ENCODE measurements around the gene SEMA3F. TPM values are rescaled to one million over a fixed set of nuclear protein-coding genes. Genes with fewer than 3 reads are reported as not detected.

The SEMA3F gene
- total and polyA plus RNA-seq, 8 donors = 1.4 to 8.8 (median 4.9) TPM

- no peaks in the 10 kb centered on the region for H3K27me3 ChIP-seq
- no peak overlapping the region for H3K27ac ChIP-seq
- H3K36me3 ChIP-seq = no peaks in the 10 kb centered on the region
- H3K4me3 ChIP-seq = no peak overlapping the region
- DNase-seq (no peak), FAIRE-seq (no peak), ATAC-seq (no peak)
- intact Hi-C loops (cut with DNase I) = no loop called here
- WGBS, 2 donors = 81 to 84% methylated on average over 2 of the region's 2 CpGs
- TF ChIP-seq, protein P1, sequence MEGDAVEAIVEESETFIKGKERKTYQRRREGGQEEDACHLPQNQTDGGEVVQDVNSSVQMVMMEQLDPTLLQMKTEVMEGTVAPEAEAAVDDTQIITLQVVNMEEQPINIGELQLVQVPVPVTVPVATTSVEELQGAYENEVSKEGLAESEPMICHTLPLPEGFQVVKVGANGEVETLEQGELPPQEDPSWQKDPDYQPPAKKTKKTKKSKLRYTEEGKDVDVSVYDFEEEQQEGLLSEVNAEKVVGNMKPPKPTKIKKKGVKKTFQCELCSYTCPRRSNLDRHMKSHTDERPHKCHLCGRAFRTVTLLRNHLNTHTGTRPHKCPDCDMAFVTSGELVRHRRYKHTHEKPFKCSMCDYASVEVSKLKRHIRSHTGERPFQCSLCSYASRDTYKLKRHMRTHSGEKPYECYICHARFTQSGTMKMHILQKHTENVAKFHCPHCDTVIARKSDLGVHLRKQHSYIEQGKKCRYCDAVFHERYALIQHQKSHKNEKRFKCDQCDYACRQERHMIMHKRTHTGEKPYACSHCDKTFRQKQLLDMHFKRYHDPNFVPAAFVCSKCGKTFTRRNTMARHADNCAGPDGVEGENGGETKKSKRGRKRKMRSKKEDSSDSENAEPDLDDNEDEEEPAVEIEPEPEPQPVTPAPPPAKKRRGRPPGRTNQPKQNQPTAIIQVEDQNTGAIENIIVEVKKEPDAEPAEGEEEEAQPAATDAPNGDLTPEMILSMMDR (IDR thresholded peaks at IDR 0.05) = no peak
- H3K4me1 ChIP-seq = no peaks in the 10 kb centered on the region
- no peaks in the 10 kb centered on the region for H3K9me3 ChIP-seq
Observed at GRCh38 chr3:50147447-50147846, 7.7 kb upstream of the SEMA3F start.

- intact Hi-C loops (cut with DNase I) = no loop called here
- ATAC-seq = no peak
- Histone ChIP-seq H3K4me3 (no peak overlapping the region), H3K27ac (no peak overlapping the region), H3K27me3 (no peaks in the 10 kb centered on the region), H3K9me3 (no peaks in the 10 kb centered on the region), H3K4me1 (no peaks in the 10 kb centered on the region), H3K36me3 (no peaks in the 10 kb centered on the region)
- DNase-seq = no peak
- no peak for FAIRE-seq
- WGBS, 2 donors = 65 to 70% methylated on average over 6 of the region's 6 CpGs
- TF ChIP-seq, protein P1 (IDR thresholded peaks at IDR 0.05) = no peak
Observed at GRCh38 chr3:50147861-50148260, 7.3 kb upstream of the SEMA3F start.

DNA sequence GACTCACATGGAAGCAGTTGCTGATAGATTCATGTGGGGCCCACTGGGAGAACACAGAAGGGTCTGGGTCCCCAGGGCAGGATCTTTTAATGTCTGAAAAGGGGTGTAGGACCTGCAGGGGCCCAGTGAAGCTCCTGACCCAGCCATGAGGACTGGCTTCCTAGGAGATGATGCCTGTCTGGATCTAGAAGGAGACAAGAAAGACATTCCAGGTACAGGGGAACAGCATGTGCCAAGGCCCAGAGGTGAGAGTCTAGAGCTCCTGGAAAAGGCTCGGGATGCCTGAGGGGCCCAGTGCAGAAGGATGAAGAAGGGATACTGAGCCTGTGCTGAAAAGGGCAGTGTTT lies 4.7 kb upstream of the SEMA3F start:
- H3K9me3 ChIP-seq = no peaks in the 10 kb centered on the region
- no peaks in the 10 kb centered on the region for H3K36me3 ChIP-seq
- ATAC-seq (no peak), DNase-seq (no peak), FAIRE-seq (no peak)
- WGBS, 2 donors = 90 to 95% methylated on average over 1 of the region's 1 CpG
- no peaks in the 10 kb centered on the region for H3K27me3 ChIP-seq
- intact Hi-C loops (cut with DNase I) = no loop called here
- H3K4me3 ChIP-seq = no peak overlapping the region
- TF ChIP-seq, protein P1 (IDR thresholded peaks at IDR 0.05) = no peak
- no peak overlapping the region for H3K27ac ChIP-seq
- no peaks in the 10 kb centered on the region for H3K4me1 ChIP-seq

DNA sequence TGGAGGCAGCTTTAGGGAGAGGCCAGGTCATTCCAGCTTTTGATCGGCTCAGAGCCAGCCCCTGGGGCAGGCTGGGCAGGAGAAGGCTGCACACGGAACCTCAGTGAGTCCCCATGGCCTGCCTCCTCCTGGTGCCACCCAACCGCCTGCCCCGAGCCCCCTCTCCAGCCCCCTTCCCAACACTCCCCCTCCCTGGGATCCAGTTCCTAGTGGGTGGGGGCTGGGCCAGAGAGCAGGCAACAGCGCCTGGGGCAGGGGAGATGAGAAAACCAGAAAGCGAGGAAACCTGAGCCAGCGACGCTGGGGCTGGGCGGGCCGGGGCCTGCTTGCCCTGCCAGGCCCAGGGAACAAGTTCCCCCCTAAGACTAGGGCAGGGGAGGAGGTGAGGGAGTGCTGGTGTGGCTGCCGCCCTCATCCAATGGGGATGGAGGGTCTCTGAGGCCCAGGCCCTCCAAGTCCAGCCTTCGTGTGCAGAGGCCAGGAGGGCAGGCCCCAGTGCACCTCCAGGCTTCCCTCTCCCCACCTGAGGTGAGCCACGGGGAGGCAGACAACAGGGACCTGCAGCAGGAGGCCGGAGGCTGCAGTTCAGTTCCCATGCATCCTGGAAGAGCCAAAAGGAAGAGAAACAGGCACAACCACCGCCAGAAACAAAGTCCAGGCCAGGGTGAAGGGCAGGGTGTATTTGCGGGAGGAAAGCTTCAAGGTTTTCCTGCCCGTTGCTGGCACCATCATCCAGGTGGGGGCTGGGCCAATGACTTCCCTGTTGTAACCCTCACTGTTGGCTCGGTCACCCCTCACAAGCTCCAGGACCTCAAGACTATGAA lies 4.0 kb upstream of the SEMA3F start:
- intact Hi-C loops (cut with DNase I) = no loop called here
- Histone ChIP-seq H3K4me3 (no peak overlapping the region), H3K27ac (no peak overlapping the region), H3K36me3 (no peaks in the 10 kb centered on the region), H3K4me1 (peaks cover 0 to 3% (median 0%) of the 10 kb centered on the region in 3 donors), H3K27me3 (no peaks in the 10 kb centered on the region), H3K9me3 (no peaks in the 10 kb centered on the region)
- TF ChIP-seq, protein P1 (IDR thresholded peaks at IDR 0.05) = no peak
- DNase-seq = no peak
- no peak for ATAC-seq
- WGBS, 2 donors = 64 to 73% methylated on average over 18 of the region's 18 CpGs
- no peak for FAIRE-seq

DNA sequence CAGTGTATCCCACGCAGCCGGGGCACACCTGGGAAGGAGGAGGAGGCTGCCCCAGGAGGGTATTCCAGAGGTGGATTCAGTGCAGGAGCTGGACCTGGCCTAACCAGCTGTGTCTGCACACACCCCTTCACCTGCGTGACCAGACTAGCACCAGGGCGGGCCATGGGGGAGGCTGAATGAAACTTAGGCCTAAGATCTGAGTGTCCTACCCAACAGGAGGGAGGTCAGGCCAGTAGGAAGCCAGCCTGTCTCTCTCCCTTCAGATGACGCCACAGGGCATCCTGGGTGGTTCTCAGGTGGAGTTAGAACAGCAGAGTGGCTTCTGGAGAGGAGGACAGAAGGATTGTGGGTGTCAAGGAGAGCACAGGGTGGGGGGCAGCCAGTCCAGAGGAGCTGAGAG lies 3.4 kb upstream of the SEMA3F start:
- H3K27me3 ChIP-seq = no peaks in the 10 kb centered on the region
- TF ChIP-seq, protein P1 (IDR thresholded peaks at IDR 0.05) = no peak
- H3K27ac ChIP-seq = no peak overlapping the region
- no peak overlapping the region for H3K4me3 ChIP-seq
- DNase-seq (no peak), ATAC-seq (no peak), FAIRE-seq (no peak)
- H3K36me3 ChIP-seq = no peaks in the 10 kb centered on the region
- intact Hi-C loops (cut with DNase I) = no loop called here
- WGBS, 2 donors = 73 to 86% methylated on average over 4 to 5 of the region's 5 CpGs
- H3K9me3 ChIP-seq = no peaks in the 10 kb centered on the region
- H3K4me1 ChIP-seq = peaks cover 0 to 3% (median 0%) of the 10 kb centered on the region in 3 donors
